Small intestine (tissue), 7 donors: ENCODE measurements around the gene PLXNB2. TPM values are rescaled to one million over a fixed set of nuclear protein-coding genes. Genes with fewer than 3 reads are reported as not detected.
A peak's percentile ranks its signal among the peaks of the same experiment; 100 is the strongest.

Experiments used
- DNase-seq, 2 donors: peaks; one replicate each; pipeline versions ENCODE4 v3.0.0 to v3.0.0-alpha.2; 2013
- FAIRE-seq: peaks from 2 replicates; lab custom pipeline; 2012; peaks lifted over from hg19 to GRCh38; lab: Jason Lieb, UNC
- H3K27ac ChIP-seq, 3 donors: one replicate each; pipeline ENCODE4 v1.5.1; 2013; ENCODE audit warnings: low read length in 2 of 3, mild to moderate bottlenecking in 2 of 3, control low read depth in 1 of 3, inconsistent platforms in 1 of 3, low read depth in 1 of 3, moderate library complexity in 1 of 3
- H3K27me3 ChIP-seq, 3 donors: one replicate each; pipeline ENCODE4 v1.6.1; 2013; ENCODE audit warnings: low read length in 3 of 3, inconsistent platforms in 1 of 3; ENCODE audit not compliant: control insufficient read depth in 3 of 3, insufficient read depth in 3 of 3
- H3K36me3 ChIP-seq, 3 donors: one replicate each; pipeline ENCODE4 v1.6.1; 2013; ENCODE audit warnings: low read length in 3 of 3, inconsistent platforms in 1 of 3, low read depth in 1 of 3, mild to moderate bottlenecking in 1 of 3, moderate library complexity in 1 of 3; ENCODE audit not compliant: control insufficient read depth in 3 of 3, insufficient read depth in 2 of 3
- H3K4me1 ChIP-seq, 3 donors: one replicate each; pipeline ENCODE4 v1.6.1; 2013; ENCODE audit warnings: low read length in 2 of 3, inconsistent platforms in 1 of 3, low read depth in 1 of 3, mild to moderate bottlenecking in 1 of 3, moderate library complexity in 1 of 3; ENCODE audit not compliant: control insufficient read depth in 3 of 3, insufficient read depth in 2 of 3
- H3K4me3 ChIP-seq, 3 donors: one replicate each; pipeline ENCODE4 v1.5.1; 2013; ENCODE audit warnings: low read length in 3 of 3, control low read depth in 1 of 3, inconsistent platforms in 1 of 3, low read depth in 1 of 3, mild to moderate bottlenecking in 1 of 3, moderate library complexity in 1 of 3
- H3K9me3 ChIP-seq, 2 donors: one replicate each; pipeline ENCODE4 v1.6.1; 2013; ENCODE audit warnings: low read depth in 1 of 2, low read length in 1 of 2; ENCODE audit not compliant: control insufficient read depth in 2 of 2, insufficient read depth in 1 of 2
- WGBS, 3 donors: extraction: QIAGEN DNeasy Blood & Tissue Kit; methylation state at CpG; one replicate each; pipeline ENCODE4 v1.1.7; 2013; 5-methylcytosine and 5-hydroxymethylcytosine counted together
- polyA plus RNA-seq, 4 donors: library from polyadenylated mRNA; stranded (reverse) in 3 of 4; unstranded in 1 of 4; fragments of 200-250 nt in 3 of 4; fragments of 120-200 nt in 1 of 4; gene quantifications; one replicate each; pipeline versions ENCODE4 v1.2.1 to v1.2.3, GENCODE V29; 2013
- donor health status: healthy with polysubstance abuse.
- donor health status: control.
- donor health status: control.
- donor health status: Bipolar disorder and iron deficiency.
- donor health status: healthy.

Gene PLXNB2
- polyA plus RNA-seq, 4 donors = 70.3 to 179 (median 95.2) TPM

DNA sequence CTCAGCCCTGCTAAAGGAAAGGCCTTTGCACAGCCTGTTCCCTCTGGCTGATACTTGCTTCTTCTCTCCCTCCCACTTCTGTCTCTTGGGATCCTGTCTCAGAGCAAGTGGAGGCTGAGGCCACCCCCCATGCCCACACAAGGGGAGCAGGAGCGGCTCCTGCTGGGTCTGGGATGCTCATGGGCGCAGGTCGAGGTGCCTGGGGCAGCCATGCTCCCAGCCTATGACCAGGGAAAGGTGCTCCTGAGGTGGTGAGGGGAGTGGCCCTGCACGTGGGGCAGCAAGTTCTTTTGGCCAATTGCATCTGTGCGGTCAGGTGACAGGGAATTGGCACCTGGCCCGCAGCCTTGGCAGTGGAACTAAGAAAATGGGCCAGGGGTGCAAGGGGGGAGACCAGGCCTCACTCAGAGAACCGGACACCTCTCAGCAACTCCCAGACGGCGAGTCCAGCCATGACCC, 38.8 kb downstream of the PLXNB2 start:
- no peak for FAIRE-seq
- WGBS, 3 donors = 25 to 45% (median 37%) methylated on average over 9 of the region's 9 CpGs

DNA sequence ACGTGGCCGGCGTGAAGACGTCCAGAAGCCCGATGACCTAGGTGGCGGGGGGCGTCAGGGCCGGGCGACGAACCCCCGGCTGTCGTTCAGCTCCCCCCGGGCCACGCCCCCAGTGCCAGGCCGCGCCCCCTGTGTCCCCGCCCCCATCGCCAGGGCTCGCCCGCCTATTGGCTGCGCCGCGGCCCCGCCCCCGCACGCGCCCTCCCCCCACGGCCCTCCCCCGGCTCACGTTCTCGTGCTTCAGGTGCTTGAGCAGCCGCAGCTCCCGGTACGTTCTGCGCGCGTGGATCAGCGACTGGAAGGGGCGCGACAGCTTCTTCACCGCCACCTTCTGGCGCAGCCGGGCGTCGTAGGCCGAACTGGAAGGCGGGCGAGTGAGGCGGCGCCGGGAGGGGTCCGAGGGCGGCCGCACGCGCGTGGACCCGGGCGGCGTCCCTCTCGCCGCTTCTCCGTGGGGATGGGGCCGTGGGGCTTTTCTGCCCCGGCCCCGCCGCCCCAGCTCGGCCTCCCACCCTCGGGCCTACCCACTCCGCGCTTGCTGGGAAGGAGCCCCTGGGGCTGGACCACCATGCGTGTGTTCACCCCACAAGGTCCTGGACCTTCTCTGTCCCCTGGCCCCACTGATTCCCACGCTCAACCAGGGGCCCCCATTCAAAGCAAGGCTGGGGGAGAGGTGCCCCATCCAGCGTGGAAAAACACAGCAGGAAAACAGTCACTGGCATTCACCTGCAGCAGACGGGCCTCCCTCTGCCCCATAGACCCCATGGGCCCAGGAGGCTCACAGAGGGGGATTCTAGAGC, 39.7 kb downstream of the PLXNB2 start:
- Histone ChIP-seq H3K27ac (no peak overlapping the region), H3K9me3 (no peaks in the 10 kb centered on the region), H3K27me3 (peaks cover 0 to 63% (median 0%) of the 10 kb centered on the region in 3 donors), H3K4me3 (peak overlapping the region in 1 of 3 donors; percentile 23), H3K36me3 (peaks cover 0 to 3% (median 0%) of the 10 kb centered on the region in 3 donors), H3K4me1 (peaks cover 2 to 24% (median 8%) of the 10 kb centered on the region in 3 donors)
- FAIRE-seq (no peak), DNase-seq (peak; percentile 62 to 64)
- 2 to 18% (median 16%) methylated on average over 30 to 75 of the region's 75 CpGs for WGBS, 3 donors

More for the DNA sequence above, 38.8 kb downstream of the PLXNB2 start:
- peaks cover 0 to 5% (median 0%) of the 10 kb centered on the region in 3 donors for H3K36me3 ChIP-seq
- peaks cover 0 to 54% (median 0%) of the 10 kb centered on the region in 3 donors for H3K27me3 ChIP-seq
- H3K4me1 ChIP-seq = peaks cover 2 to 24% (median 8%) of the 10 kb centered on the region in 3 donors
- DNase-seq = peak in 1 of 2 donors; percentile 56
- no peaks in the 10 kb centered on the region for H3K9me3 ChIP-seq
- H3K27ac ChIP-seq = no peak overlapping the region
- H3K4me3 ChIP-seq = no peak overlapping the region

DNA sequence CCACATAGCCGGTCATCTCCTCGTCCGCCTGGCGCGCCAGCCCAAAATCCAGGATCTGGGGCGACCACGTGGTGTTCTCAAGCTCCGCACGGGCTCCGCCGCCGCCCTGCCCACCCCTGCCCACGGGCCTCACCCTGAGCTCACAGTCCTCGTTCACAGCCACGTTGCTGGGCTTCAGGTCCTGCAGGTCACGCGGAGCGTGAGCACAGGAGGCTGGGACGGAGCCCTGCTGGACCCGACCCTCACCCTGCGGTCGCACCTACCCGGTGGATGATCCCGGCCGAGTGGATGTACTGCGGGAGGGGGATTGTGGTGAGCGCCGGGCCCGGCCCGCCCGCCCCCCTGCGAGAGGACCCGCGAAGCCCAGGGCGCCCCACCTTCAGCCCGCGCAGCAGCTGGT, 40.5 kb downstream of the PLXNB2 start:
- 38 to 65% (median 41%) methylated on average over 33 to 37 of the region's 37 CpGs for WGBS, 3 donors
- Histone ChIP-seq H3K4me3 (no peak overlapping the region), H3K36me3 (no peaks in the 10 kb centered on the region), H3K27ac (no peak overlapping the region), H3K9me3 (no peaks in the 10 kb centered on the region), H3K27me3 (peaks cover 0 to 71% (median 4%) of the 10 kb centered on the region in 3 donors), H3K4me1 (peaks cover 2 to 26% (median 8%) of the 10 kb centered on the region in 3 donors)
- FAIRE-seq (no peak), DNase-seq (no peak)

DNA sequence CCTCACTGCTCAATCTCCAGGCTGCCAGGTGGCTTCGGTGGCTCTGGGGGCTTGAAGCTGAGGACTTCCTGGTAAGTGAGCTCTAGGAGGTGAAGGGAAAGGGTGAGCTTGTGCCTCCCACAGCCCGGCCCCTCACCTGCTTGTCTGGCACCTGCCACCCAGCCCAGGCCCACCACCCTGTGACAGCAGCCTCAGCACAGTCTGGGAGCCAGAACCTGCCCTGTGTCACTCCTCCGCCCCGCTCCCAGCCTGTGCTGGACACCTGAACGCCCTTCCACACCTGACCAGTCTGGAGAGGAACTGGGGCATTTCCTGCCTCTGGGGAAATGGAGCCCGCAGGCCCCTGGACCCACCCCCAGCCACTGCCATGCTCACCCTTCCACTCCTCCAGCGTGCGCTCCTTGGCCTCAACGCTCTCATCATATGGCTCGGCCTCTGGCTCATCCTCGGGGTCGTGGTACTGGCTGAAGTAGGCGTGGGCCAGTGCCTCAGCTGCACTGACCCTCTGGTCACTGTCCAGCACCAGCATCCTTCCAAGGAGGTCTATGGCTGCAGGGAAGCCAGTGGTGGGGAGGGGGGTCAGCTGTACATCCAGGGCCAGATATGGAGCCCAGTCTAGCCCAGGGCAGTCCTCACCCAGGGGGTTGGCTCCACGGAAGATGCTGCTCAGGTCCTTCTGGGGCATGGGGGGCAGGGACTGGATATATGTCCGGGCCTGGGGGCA, 42.3 kb downstream of the PLXNB2 start:
- Histone ChIP-seq H3K4me3 (no peak overlapping the region), H3K36me3 (no peaks in the 10 kb centered on the region), H3K9me3 (no peaks in the 10 kb centered on the region), H3K27me3 (peaks cover 4 to 71% (median 9%) of the 10 kb centered on the region in 3 donors), H3K27ac (no peak overlapping the region), H3K4me1 (peaks cover 0 to 16% (median 4%) of the 10 kb centered on the region in 3 donors)
- WGBS, 3 donors = 60 to 78% (median 67%) methylated on average over 15 of the region's 15 CpGs
- no peak for FAIRE-seq
- no peak for DNase-seq

DNA sequence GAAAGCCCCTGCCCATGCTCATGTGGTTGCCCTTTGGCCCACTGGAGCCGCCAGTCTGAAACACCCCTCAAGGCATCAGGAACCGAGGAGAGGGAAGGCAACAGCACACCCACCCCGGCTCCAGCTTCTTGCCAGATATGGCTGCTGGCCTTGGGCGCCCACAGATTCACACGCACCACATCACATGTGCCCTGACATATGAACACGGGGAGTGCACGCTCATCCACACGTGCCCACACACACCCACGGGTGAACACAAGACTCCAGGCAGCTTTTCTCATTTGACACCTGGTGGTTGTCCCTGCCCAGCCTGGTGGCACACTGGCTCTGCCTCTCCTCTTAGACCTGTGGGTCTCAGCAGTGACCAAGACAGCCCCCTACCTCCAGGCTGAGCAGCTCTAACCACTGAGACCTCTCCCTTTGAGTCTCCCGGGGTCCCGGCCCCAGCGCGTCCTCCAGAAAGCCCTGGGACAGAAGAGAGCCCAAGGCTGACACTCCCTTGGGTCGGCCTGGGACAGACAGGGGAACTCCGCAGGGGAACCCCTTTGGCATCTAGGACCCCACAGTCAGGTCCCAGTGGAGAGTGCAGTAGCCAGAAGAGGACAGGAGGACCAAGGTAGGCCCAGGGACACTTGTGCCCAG, 43.2 kb downstream of the PLXNB2 start:
- Histone ChIP-seq H3K9me3 (no peaks in the 10 kb centered on the region), H3K27ac (no peak overlapping the region), H3K36me3 (no peaks in the 10 kb centered on the region), H3K4me3 (no peak overlapping the region), H3K27me3 (peaks cover 4 to 67% (median 9%) of the 10 kb centered on the region in 3 donors), H3K4me1 (peaks cover 0 to 11% (median 0%) of the 10 kb centered on the region in 3 donors)
- WGBS, 3 donors = 64 to 80% (median 68%) methylated on average over 15 of the region's 15 CpGs
- FAIRE-seq = no peak
- DNase-seq = no peak

DNA sequence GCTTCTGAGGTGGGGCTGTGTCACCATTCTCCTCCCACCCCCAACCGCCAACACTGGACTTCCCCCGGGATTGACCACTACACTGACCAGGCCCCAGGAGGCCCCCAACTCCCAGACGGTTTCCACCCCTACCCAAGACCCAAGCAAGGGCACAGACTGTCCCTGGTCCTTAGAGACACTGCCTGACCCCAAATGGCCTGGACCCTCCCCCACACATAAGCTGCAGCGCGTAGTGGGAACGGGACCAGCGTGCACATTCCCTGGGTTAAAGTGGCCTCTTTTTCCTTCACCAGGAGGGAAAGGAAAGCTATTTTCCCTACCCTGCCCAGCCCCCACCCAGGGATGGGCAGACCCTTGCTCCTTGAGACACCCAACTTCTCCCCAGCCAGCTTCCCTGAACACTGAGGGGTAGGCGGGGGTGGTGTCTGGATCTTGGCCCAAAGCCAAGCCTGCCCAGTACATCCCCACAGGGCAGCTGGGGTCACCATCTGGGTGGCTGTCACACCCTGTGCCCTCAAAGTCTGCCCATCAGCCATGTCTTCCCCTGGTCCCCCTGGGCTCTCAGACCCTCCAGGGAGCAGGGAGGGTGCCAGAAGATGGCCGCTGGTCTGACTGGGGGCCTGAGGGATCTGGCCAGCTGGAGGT, 44.4 kb downstream of the PLXNB2 start:
- Histone ChIP-seq H3K4me1 (peaks cover 0 to 9% (median 0%) of the 10 kb centered on the region in 3 donors), H3K9me3 (no peaks in the 10 kb centered on the region), H3K36me3 (no peaks in the 10 kb centered on the region), H3K27me3 (peaks cover 4 to 56% (median 9%) of the 10 kb centered on the region in 3 donors), H3K27ac (no peak overlapping the region), H3K4me3 (no peak overlapping the region)
- WGBS, 3 donors = 46 to 64% (median 59%) methylated on average over 9 of the region's 9 CpGs
- FAIRE-seq (no peak), DNase-seq (no peak)

DNA sequence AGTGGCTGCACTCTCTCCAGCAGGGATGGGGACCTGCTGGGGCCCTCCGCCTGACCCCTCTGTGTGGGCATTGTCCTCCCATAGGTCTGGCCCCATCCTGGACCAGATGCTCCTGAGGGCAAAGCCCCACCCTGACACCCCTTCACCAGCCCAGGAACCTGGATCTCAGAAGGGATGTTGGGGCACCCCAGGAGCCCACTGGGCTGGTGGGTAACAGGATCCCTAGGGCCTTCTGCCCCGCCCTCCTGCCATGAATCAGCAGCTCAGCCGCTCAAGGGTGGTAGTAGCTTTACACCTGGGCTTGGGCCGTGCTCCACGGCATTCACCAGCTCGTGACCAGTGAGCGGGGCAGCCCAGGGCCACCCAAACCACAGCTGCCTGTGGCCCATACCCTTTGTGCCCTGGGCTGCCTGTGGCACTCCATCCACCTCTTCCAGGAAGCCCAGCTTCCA, 45.0 kb downstream of the PLXNB2 start:
- Histone ChIP-seq H3K9me3 (no peaks in the 10 kb centered on the region), H3K36me3 (no peaks in the 10 kb centered on the region), H3K4me1 (peaks cover 0 to 7% (median 0%) of the 10 kb centered on the region in 3 donors), H3K4me3 (no peak overlapping the region), H3K27ac (no peak overlapping the region), H3K27me3 (peaks cover 4 to 53% (median 9%) of the 10 kb centered on the region in 3 donors)
- FAIRE-seq (no peak), DNase-seq (no peak)
- 33 to 58% (median 43%) methylated on average over 7 of the region's 7 CpGs for WGBS, 3 donors
